GM12892 (cell line): Measurements from ENCODE around the gene IRF1.
A peak's percentile ranks its signal among the peaks of the same experiment; 100 is the strongest.

Experiments
- DNase-seq: peaks from one replicate; pipeline ENCODE4 v3.0.0; 2011; ENCODE audit not compliant: insufficient read length
- FAIRE-seq: peaks from 2 replicates; lab custom pipeline; 2011; peaks lifted over from hg19 to GRCh38; lab: Jason Lieb, UNC
- POLR2A ChIP-seq: IDR thresholded peaks from 2 replicates; pipeline ENCODE4 v1.6.1; 2011; ENCODE audit warnings: low read depth, low read length, control low read depth
- POLR2AphosphoS5 ChIP-seq: IDR thresholded peaks from 2 replicates; pipeline ENCODE4 v1.6.1; 2011; ENCODE audit warnings: low read depth, low read length, control low read depth
- TAF1 ChIP-seq: IDR thresholded peaks from 2 replicates; pipeline ENCODE4 v1.6.1; 2011; ENCODE audit warnings: low read depth, mild to moderate bottlenecking, control low read depth, low read length, borderline replicate concordance

The IRF1 gene

GRCh38 chr5:132510076-132510475 is 19.5 kb upstream of the IRF1 start:
- FAIRE-seq (no peak), DNase-seq (no peak)
- no peak for TF ChIP-seq TAF1
- TF ChIP-seq POLR2A = no peak
- TF ChIP-seq POLR2AphosphoS5 = no peak

- TF ChIP-seq TAF1 (no peak), POLR2A (no peak), POLR2AphosphoS5 (no peak)
- FAIRE-seq = peak; percentile 90
- no peak for DNase-seq
Observed at GRCh38 chr5:132506094-132506692, 15.6 kb upstream of the IRF1 start.

GRCh38 chr5:132505641-132506040 is 15.1 kb upstream of the IRF1 start:
- DNase-seq (no peak), FAIRE-seq (no peak)
- TF ChIP-seq POLR2AphosphoS5 (no peak), POLR2A (no peak), TAF1 (no peak)

GRCh38 chr5:132504746-132505145 is 14.2 kb upstream of the IRF1 start:
- no peak for TF ChIP-seq POLR2A
- TF ChIP-seq POLR2AphosphoS5 = no peak
- no peak for TF ChIP-seq TAF1
- no peak for FAIRE-seq
- DNase-seq = no peak

- DNase-seq (no peak), FAIRE-seq (no peak)
- TF ChIP-seq POLR2A = no peak
- no peak for TF ChIP-seq POLR2AphosphoS5
- TF ChIP-seq TAF1 = no peak
Observed at GRCh38 chr5:132503244-132503643, 12.7 kb upstream of the IRF1 start.

GRCh38 chr5:132501961-132502931 is 11.7 kb upstream of the IRF1 start:
- DNase-seq (no peak), FAIRE-seq (no peak)
- TF ChIP-seq TAF1 = no peak
- TF ChIP-seq POLR2A = no peak
- no peak for TF ChIP-seq POLR2AphosphoS5

- DNase-seq = no peak
- no peak for TF ChIP-seq TAF1
- TF ChIP-seq POLR2A = no peak
- TF ChIP-seq POLR2AphosphoS5 = no peak
- no peak for FAIRE-seq
Observed at GRCh38 chr5:132501629-132501956, 11.0 kb upstream of the IRF1 start.

GRCh38 chr5:132500931-132501628 is 10.5 kb upstream of the IRF1 start:
- no peak for TF ChIP-seq POLR2AphosphoS5
- TF ChIP-seq POLR2A = no peak
- TF ChIP-seq TAF1 = no peak
- peak; percentile 60 for DNase-seq
- peak; percentile 97 for FAIRE-seq

GRCh38 chr5:132500244-132500930 is 9.8 kb upstream of the IRF1 start:
- DNase-seq (no peak), FAIRE-seq (no peak)
- no peak for TF ChIP-seq POLR2AphosphoS5

GRCh38 chr5:132499440-132500243 is 9.1 kb upstream of the IRF1 start:
- TF ChIP-seq POLR2AphosphoS5 (no peak), TAF1 (no peak), POLR2A (no peak)
- FAIRE-seq = no peak
- no peak for DNase-seq
